ENCODE results near the gene CHRNA1.
A peak's percentile ranks its signal among the peaks of the same experiment; 100 is the strongest.

The CHRNA1 gene

DNA sequence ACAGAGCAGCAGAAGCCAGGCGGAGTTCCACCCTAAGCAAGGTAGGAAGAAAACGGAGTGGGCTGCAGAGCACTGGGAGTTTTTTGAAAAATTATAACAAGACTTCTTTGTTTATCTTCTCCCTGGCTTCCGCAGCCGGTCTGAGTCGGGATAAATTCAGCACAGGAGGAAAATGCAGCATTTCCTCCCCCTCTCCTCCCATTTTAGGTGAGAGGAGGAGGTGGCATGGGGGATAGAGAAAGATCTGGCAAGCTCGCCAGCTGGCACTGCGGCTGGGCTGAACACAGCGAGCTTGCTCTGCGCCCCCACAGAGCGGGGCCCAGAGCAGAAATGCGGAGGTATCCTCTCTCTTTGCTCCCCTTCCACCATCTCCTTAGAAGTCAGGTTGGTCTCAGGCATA lies 17.7 kb upstream of the CHRNA1 start:
- no peak for DNase-seq

- no peak for DNase-seq
Observed at GRCh38 chr2:174781298-174781697, 17.0 kb upstream of the CHRNA1 start.

DNA sequence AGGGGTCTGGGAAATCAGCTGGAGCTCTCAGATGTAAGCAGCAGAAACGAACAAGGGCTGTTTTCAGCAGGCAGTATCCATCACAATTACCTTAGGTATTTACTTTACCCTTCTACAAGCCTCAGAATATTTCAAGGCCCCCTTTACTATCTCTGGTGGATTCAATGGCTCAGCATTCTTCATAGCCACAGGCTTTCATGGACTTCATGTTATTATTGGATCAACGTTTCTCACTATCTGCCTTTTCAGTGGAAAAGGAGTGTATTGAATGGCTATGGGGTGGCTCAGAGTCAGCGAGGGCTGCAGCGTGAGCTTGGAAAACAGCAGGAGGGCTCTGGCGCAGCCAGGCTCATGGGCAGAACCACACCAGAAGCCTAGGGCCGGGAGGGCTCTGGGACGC lies 16.6 kb upstream of the CHRNA1 start:
- no peak for DNase-seq

DNA sequence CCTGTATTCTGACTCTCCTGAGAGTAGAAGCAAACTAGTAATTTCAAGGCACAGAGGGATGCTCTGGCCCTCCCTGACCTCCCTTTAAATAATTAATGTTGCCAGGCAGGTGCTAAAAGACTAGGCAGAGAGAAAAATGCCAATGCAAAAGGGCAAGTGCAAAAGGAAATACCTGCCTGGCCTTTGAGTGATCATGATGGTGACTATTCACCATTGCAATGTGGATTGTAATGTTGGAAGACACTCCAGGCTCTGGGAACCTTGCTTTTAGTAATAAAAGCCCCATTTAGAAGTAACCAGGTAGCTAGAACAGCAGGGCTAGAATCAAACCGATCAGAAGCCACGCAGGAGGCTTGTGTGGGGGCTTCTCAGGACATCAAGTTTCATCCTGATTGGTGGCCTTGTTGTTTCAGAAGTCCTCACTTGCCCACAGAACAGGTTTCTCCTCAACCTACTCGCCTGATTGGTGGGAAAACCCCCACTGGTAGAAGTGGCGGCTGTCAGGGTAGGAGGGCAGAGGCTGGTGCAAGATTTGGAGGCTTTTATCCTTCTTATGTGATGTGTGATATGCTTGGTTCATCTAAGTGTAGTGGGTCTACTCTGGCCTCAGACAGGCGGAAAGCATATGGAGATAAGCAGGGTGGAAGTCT lies 16.0 kb upstream of the CHRNA1 start:
- DNase-seq = no peak

DNA sequence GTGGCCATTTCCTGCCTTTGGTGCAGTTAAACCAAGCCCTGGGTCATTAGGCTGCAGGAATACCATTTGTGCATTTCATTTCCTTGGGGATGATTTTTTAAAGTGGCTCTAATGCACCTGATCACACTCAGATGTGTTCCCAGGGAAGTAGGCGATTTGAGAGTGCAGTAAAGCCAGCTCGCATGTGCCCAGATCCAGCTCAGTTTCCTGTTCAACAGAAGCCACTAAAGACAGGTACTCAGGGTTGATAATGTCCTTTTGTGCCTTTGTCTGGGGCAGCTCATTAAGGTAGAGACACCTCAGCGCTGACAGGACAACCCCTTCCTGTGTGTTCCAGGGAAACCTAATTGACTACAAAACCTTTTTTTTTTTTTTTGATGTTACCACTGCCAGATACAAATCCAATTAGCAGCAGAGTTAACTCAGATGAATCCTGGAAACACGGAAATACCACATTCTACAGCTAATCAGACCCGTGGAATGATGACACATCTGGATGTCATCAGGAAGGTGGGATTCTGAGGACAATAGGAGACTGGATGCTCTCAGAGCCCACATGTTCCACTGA lies 15.2 kb upstream of the CHRNA1 start:
- no peak for DNase-seq

GRCh38 chr2:174778085-174778981 lies 14.1 kb upstream of the CHRNA1 start:
- no peak for DNase-seq

DNA sequence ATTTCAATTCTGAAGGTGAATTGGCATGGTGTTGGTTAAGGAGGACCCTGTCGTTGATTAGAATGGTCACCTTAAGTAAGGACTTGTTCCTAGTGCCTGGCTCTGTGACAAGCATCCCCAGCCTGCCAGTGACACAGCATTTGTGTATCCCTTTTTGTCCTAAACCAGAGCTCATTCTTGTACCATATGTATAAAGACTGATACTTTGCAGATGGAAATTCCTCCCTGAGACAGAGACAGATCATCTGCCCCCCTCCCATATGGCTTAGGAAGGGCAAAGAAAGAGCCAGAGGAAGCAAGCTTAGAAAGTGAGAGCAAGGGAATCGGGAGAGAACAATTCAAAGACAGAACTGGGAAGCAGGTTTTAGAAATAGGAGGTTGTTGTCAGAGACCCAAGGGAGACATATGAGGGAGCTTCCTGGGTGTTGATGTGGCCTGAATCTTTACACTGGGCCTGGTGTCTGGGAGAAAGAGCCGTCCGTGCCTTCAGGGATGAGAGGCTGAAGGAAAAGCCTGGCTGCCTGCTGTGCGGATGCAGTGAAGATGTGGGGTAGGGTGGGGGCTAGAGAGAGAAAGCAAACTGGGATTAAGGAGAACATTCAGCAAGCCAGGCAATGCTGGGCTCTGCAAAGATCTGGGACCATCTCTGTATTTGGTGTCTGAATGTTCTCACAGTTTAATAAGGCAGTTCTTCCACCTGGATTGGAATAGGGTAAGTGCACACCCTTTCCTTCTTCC lies 13.2 kb upstream of the CHRNA1 start:
- DNase-seq = no peak

GRCh38 chr2:174776675-174777074 lies 12.4 kb upstream of the CHRNA1 start:
- no peak for DNase-seq

DNA sequence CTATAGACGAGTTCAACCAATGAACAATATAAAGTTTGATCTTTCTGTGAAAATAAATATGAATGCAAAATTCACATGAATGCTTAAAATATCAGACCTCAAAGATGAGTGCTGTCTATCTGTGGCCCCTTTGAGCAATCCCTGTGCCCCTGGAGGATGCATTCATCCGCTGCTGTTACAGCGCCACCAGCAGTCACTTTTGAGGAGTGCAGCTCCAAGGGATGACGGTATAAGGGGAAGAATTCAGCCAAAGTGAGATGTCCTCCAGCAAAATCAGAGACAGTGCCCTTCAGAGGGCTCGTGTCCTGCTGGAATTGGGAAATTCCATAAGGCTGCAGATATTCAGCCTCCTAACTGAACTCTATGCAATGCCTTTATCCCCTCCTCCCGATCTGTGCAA lies 12.0 kb upstream of the CHRNA1 start:
- DNase-seq = no peak

- DNase-seq = no peak
Observed at GRCh38 chr2:174775571-174775980, 11.3 kb upstream of the CHRNA1 start.

DNA sequence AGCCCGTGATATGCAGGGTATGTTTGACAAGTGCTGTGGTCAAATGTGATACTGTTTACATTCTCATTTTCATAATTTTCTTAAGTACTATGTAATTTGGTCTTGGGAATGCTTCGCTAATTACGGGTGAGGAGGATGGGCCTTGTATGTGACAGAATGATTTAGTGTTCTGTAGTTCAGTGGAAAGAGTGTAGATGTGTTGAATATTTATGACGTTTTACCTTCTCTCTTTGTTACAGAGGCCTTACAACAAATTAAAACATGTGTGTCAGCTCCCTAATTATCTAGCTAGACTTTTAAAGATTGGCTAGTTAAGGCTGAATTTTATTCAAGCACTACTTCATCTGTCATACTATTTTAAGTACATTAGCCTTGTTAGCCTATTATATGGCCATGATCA lies 10.6 kb upstream of the CHRNA1 start:
- DNase-seq = peak; percentile 13

DNA sequence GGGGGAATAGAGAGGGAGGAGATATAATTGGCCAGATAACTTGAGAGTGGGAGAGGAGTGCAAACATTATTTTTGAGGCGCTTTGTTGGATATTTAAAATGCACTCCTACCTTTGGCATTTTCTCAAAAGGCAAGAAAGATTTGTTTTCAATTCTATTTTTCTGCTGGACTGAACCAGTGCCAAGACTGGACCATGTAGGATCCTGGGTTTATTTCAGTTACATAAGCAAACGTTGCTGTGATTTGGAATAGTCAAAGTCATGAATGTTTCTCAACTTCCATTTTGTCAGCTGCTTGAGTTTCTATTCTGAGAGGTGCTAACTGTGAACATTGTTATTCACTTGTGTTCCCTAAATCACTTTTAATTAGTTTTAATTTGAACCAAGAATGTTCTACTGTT lies 8.9 kb upstream of the CHRNA1 start:
- no peak for DNase-seq

- no peak for DNase-seq
Observed at GRCh38 chr2:174772472-174772801, 8.2 kb upstream of the CHRNA1 start.

- DNase-seq = no peak
Observed at GRCh38 chr2:174771631-174772471, 7.6 kb upstream of the CHRNA1 start.

DNA sequence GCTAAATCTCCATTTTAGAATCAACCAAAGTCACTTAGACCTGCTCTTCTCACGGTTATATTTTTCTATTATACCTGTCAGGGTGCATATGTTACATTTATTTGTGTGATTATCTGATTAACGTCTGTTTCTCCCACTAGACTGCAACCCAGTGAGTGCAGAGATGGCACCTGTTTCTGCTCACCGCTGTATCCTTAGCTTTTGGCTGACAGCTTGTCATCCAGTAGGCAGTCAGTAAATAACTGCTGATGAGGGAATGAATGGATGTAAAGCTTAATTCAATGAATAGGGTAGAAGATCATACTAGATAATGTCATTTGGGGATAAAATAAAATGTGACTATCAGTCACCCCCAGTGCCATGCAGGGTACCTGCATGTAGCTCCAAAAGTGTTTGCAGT lies 6.9 kb upstream of the CHRNA1 start:
- DNase-seq = no peak

DNA sequence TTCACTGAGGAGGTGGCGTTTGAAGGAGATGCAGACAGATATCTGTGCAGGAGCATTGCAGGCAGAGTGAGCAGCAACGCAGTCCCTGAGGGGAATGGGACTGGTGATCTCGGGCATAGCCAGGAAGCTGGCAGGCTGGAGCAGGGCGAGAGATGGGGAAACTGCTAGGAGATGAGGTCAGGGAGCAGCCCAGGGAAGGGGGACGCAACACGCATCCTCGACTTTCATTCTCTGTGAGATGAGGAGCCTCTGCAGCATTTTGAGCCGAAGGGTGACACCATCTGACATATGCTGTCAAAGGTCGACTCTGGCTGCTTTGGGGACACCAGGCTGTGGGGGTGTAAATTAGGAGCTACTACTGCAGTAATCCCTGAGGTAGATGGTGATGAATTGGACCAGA lies 4.3 kb upstream of the CHRNA1 start:
- no peak for DNase-seq

GRCh38 chr2:174766271-174766670 lies 2.0 kb upstream of the CHRNA1 start:
- no peak for DNase-seq

DNA sequence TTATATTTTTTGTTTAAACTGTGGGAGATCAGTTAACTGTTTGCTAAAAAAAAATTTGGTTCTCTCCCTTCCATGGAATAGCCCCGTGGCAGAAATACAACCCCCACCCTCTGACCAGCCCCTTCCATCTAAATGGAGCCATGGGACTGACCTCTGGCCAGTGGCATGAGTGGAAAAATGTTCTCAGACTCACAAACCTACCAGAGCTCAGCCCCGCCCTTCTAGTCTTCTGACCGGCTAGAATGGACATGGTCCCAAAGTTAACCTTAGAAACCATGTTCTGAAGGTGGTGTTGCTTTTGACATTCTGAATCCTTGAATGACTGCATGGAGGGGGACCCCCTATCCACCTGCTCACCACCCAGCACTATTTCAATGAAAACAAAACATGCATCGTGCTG lies 1.3 kb upstream of the CHRNA1 start:
- DNase-seq = no peak

- no peak for DNase-seq
Observed at GRCh38 chr2:174763780-174764179, 492 bp downstream of the CHRNA1 start.

GRCh38 chr2:174762464-174762863 lies 1.8 kb downstream of the CHRNA1 start:
- no peak for DNase-seq

DNA sequence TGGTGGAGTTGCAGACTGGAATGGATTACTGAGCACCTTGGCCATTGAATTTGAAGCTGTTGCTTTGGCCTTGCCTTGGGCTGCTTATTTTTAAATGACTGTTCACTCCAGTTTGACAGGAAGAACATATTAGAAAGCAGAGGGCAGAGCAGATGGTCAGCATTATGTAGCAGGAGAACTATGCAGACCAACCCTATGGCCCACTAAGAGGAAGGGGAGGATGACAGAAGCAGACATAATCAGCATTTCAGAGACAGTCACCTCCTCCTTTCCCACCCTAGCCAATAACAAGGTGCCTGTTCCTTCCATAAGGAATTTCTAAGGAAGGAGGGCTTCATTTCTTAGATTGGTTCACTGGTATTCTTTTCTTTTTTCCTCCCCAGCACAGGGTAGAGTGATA lies 2.4 kb downstream of the CHRNA1 start:
- DNase-seq = no peak

- DNase-seq = no peak
Observed at GRCh38 chr2:174760845-174761473, 3.3 kb downstream of the CHRNA1 start.
